ENCODE data around the gene CPAMD8.

CPAMD8 gene

GRCh38 chr19:16885166-16885565, 141.4 kb downstream of the CPAMD8 start:
- no peak for DNase-seq (ENCODE audit: extremely low read depth, low read depth)
- no peak for TF ChIP-seq CTCF (IDR thresholded peaks at IDR 0.05; ENCODE audit: low read depth, low read length)

- TF ChIP-seq CTCF (IDR thresholded peaks at IDR 0.05; ENCODE audit: low read depth, low read length) = no peak
- DNase-seq (ENCODE audit: extremely low read depth, low read depth) = no peak
Observed at GRCh38 chr19:16883522-16883921, 143.1 kb downstream of the CPAMD8 start.

GRCh38 chr19:16882146-16882545, 144.5 kb downstream of the CPAMD8 start:
- no peak for TF ChIP-seq CTCF (IDR thresholded peaks at IDR 0.05; ENCODE audit: low read depth, low read length)
- DNase-seq (ENCODE audit: extremely low read depth, low read depth) = no peak

- DNase-seq (ENCODE audit: extremely low read depth, low read depth) = no peak
- no peak for TF ChIP-seq CTCF (IDR thresholded peaks at IDR 0.05; ENCODE audit: low read depth, low read length)
Observed at GRCh38 chr19:16880884-16881554, 145.6 kb downstream of the CPAMD8 start.

GRCh38 chr19:16878181-16878965, 148.2 kb downstream of the CPAMD8 start:
- DNase-seq (ENCODE audit: extremely low read depth, low read depth) = no peak
- no peak for TF ChIP-seq CTCF (IDR thresholded peaks at IDR 0.05; ENCODE audit: low read depth, low read length)

- DNase-seq (ENCODE audit: extremely low read depth, low read depth) = no peak
- no peak for TF ChIP-seq CTCF (IDR thresholded peaks at IDR 0.05; ENCODE audit: low read depth, low read length)
Observed at GRCh38 chr19:16877581-16877980, 149.0 kb downstream of the CPAMD8 start.

GRCh38 chr19:16876904-16877361, 149.7 kb downstream of the CPAMD8 start:
- DNase-seq (ENCODE audit: extremely low read depth, low read depth) = no peak

More at GRCh38 chr19:16876904-16877361, 149.7 kb downstream of the CPAMD8 start:
- TF ChIP-seq CTCF (IDR thresholded peaks at IDR 0.05; ENCODE audit: low read depth, low read length) = no peak
